ENCODE results near the gene FBXL7.

DNA sequence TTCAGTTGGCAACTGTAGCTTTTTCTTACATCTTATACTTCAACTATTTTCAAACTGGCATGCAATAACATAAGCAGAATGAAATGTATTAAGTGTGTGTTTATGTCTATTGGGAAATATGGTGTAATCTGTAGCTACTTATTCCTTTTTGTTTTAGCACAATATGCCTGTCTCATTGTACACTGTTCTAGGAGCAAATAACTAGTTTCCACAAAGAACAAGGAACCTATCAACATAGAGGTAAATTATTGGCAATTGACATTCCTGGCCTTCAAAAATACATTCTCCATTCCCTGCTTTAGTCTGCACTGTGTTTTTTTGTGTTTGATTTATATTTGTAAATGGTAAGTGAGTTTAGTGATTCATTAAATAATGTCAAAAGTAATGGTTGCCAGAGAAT, 75.7 kb downstream of the FBXL7 start:
- TF ChIP-seq, protein P1, sequence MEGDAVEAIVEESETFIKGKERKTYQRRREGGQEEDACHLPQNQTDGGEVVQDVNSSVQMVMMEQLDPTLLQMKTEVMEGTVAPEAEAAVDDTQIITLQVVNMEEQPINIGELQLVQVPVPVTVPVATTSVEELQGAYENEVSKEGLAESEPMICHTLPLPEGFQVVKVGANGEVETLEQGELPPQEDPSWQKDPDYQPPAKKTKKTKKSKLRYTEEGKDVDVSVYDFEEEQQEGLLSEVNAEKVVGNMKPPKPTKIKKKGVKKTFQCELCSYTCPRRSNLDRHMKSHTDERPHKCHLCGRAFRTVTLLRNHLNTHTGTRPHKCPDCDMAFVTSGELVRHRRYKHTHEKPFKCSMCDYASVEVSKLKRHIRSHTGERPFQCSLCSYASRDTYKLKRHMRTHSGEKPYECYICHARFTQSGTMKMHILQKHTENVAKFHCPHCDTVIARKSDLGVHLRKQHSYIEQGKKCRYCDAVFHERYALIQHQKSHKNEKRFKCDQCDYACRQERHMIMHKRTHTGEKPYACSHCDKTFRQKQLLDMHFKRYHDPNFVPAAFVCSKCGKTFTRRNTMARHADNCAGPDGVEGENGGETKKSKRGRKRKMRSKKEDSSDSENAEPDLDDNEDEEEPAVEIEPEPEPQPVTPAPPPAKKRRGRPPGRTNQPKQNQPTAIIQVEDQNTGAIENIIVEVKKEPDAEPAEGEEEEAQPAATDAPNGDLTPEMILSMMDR (conservative IDR thresholded peaks at IDR 0.05; ENCODE audit: low read length): no peak
- TF ChIP-seq EZH2phosphoT487 (IDR thresholded peaks at IDR 0.05; ENCODE audit: borderline replicate concordance): no peak
